Liver (tissue), 9 donors: Measurements from ENCODE around the gene C1orf21. TPM values are rescaled to one million over a fixed set of nuclear protein-coding genes. Genes with fewer than 3 reads are reported as not detected.

ENCODE experiments used
- DNase-seq: peaks from one replicate; pipeline ENCODE4 v3.0.0-alpha.2; 2017; ENCODE audit warnings: low spot score
- H3K27ac ChIP-seq, 2 donors: one replicate each; pipeline ENCODE4 v1.7.0; 2013; ENCODE audit warnings: inconsistent platforms in 2 of 2, low read length in 2 of 2, control low read depth in 1 of 2, low read depth in 1 of 2, mild to moderate bottlenecking in 1 of 2
- H3K27me3 ChIP-seq, 4 donors: one replicate each; pipeline versions ENCODE4 v1.6.1 to v1.7.0; 2013; ENCODE audit warnings: low read length in 3 of 4, inconsistent platforms in 1 of 4, mild to moderate bottlenecking in 1 of 4, moderate library complexity in 1 of 4; ENCODE audit not compliant: control insufficient read depth in 4 of 4, insufficient read depth in 4 of 4
- H3K36me3 ChIP-seq, 4 donors: one replicate each; pipeline versions ENCODE4 v1.6.1 to v1.7.0; 2013; ENCODE audit warnings: low read length in 3 of 4, mild to moderate bottlenecking in 3 of 4, low read depth in 1 of 4, moderate library complexity in 1 of 4; ENCODE audit not compliant: control insufficient read depth in 4 of 4, insufficient read depth in 3 of 4
- H3K4me1 ChIP-seq, 4 donors: one replicate each; pipeline versions ENCODE4 v1.6.1 to v1.7.0; 2013; ENCODE audit warnings: low read length in 3 of 4, mild to moderate bottlenecking in 3 of 4, moderate library complexity in 1 of 4; ENCODE audit not compliant: control insufficient read depth in 4 of 4, insufficient read depth in 4 of 4
- H3K4me3 ChIP-seq, 3 donors: one replicate each; pipeline versions ENCODE4 v1.6.1 to v1.7.0; 2013; ENCODE audit warnings: low read length in 3 of 3, control low read depth in 1 of 3, low read depth in 1 of 3, mild to moderate bottlenecking in 1 of 3
- H3K9ac ChIP-seq, 2 donors: one replicate each; pipeline ENCODE4 v1.7.0; 2013; ENCODE audit warnings: low read length in 2 of 2, mild to moderate bottlenecking in 2 of 2, moderate library complexity in 2 of 2, control low read depth in 1 of 2, low read depth in 1 of 2
- H3K9me3 ChIP-seq, 4 donors: one replicate each; pipeline versions ENCODE4 v1.6.1 to v1.7.0; 2013; ENCODE audit warnings: low read length in 3 of 4; ENCODE audit not compliant: control insufficient read depth in 4 of 4
- EGR1 ChIP-seq, 2 donors: IDR thresholded peaks; 2 replicates each; pipeline ENCODE4 v1.6.1; 2016 to 2018; ENCODE audit warnings: antibody characterized with exemption in 2 of 2, low read depth in 2 of 2
- FOXA1 ChIP-seq: IDR thresholded peaks from 2 replicates; pipeline ENCODE4 v1.6.1; 2016; ENCODE audit warnings: antibody characterized with exemption
- FOXA2 ChIP-seq: IDR thresholded peaks from 2 replicates; pipeline ENCODE4 v1.6.1; 2016; ENCODE audit warnings: antibody characterized with exemption
- HNF4A ChIP-seq, 2 donors: conservative IDR thresholded peaks; 2 replicates each; pipeline ENCODE4 v1.6.1; 2016; ENCODE audit warnings: antibody characterized with exemption in 2 of 2, mild to moderate bottlenecking in 2 of 2
- HNF4G ChIP-seq: IDR thresholded peaks from 2 replicates; pipeline ENCODE4 v1.6.1; 2016; ENCODE audit warnings: antibody characterized with exemption
- JUND ChIP-seq, 2 donors: IDR thresholded peaks; 2 replicates each; pipeline ENCODE4 v1.6.1; 2016; ENCODE audit warnings: antibody characterized with exemption in 2 of 2
- NR2F2 ChIP-seq: IDR thresholded peaks from 2 replicates; pipeline ENCODE4 v1.6.1; 2016; ENCODE audit warnings: antibody characterized with exemption
- RAD21 ChIP-seq, 2 donors: IDR thresholded peaks; 2 replicates each; pipeline ENCODE4 v1.6.1; 2016; ENCODE audit warnings: antibody characterized with exemption in 2 of 2, mild to moderate bottlenecking in 2 of 2
- RXRA ChIP-seq, 2 donors: IDR thresholded peaks; 2 replicates each; pipeline ENCODE4 v1.6.1; 2017 to 2018; ENCODE audit warnings: antibody characterized with exemption in 2 of 2, mild to moderate bottlenecking in 1 of 2
- SP1 ChIP-seq: IDR thresholded peaks from 2 replicates; pipeline ENCODE4 v1.6.1; 2018; ENCODE audit warnings: antibody characterized with exemption, mild to moderate bottlenecking
- TAF1 ChIP-seq: conservative IDR thresholded peaks from 2 replicates; pipeline ENCODE4 v1.6.1; 2016; ENCODE audit warnings: antibody characterized with exemption, mild to moderate bottlenecking
- YY1 ChIP-seq: IDR thresholded peaks from 2 replicates; pipeline ENCODE4 v1.6.1; 2016; ENCODE audit warnings: antibody characterized with exemption, mild to moderate bottlenecking
- WGBS: extraction: QIAGEN DNeasy Blood & Tissue Kit; methylation state at CpG from one replicate; pipeline ENCODE4 v1.1.7; 2013; 5-methylcytosine and 5-hydroxymethylcytosine counted together
- polyA plus RNA-seq, 2 donors: library from polyadenylated mRNA; stranded (reverse) in 1 of 2; unstranded in 1 of 2; fragments of 200-250 nt in 1 of 2; fragments of >200 nt in 1 of 2; fragmentation: Nextera tagmentation in 1 of 2; extraction: Ambion mirVana in 1 of 2; gene quantifications; one replicate each; pipeline versions ENCODE4 v1.2.1 to v1.2.3, GENCODE V29; 2013 to 2015
- total RNA-seq, 2 donors: library from RNA; depleted of rRNA; stranded (reverse); fragments of >200 nt; gene quantifications; one replicate each; pipeline ENCODE4 v1.2.3, GENCODE V29; 2014
- TF ChIP-seq, protein P1 (sequence below): IDR thresholded peaks from 2 replicates; pipeline ENCODE4 v1.6.1; 2016; ENCODE audit warnings: antibody characterized with exemption
- TF ChIP-seq, protein P2 (sequence below): fragments of 150-350 bp; IDR thresholded peaks from 2 replicates; pipeline ENCODE4 v1.5.1; 2017; ENCODE audit warnings: improper control_type of control experiment, low read depth, low read length; ENCODE audit not compliant: missing input control
- TF ChIP-seq, protein P3 (sequence below): IDR thresholded peaks from 2 replicates; pipeline ENCODE4 v1.6.1; 2016; ENCODE audit warnings: antibody characterized with exemption
- TF ChIP-seq, protein P4 (sequence below): IDR thresholded peaks from 2 replicates; pipeline ENCODE4 v1.6.1; 2016; ENCODE audit warnings: antibody characterized with exemption, mild to moderate bottlenecking
- donor health status: healthy.
- donor health status: healthy.
- donor health status: healthy.
- donor health status: healthy.
- donor health status: healthy.

Gene C1orf21
- total and polyA plus RNA-seq, 4 donors = 2.3 to 21.3 (median 13.4) TPM

DNA sequence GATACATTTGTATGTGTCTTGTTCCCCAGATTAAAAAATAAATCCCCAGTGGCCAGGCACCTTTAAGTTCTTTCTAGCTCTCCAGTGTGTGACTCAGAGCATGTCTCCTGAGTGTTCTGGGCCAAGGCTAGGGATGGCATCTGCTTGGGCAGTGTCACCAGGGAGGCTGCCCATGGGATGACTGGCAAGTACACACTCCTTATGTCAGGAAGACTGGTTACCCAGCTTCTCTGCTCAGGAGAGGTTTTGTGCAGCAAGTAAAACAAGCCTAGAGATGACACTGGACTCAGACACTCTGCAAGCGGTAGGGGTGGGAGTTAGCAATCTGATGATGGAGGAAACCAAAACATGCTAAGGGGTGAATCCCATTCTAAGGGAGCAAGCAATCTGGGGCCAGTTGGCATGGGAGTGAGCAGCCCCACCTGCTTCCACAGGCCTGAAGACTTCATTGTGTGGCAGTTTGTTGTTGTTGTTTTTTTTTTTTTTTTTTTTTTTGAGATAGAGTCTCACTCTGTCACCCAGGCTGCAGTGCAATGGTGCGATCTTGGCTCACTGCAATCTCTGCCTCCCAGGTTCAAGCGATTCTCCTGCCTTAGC, 230.7 kb downstream of the C1orf21 start:
- Histone ChIP-seq H3K4me1 (peaks cover 0 to 10% (median 7%) of the 10 kb centered on the region in 4 donors), H3K9ac (no peak overlapping the region), H3K9me3 (no peaks in the 10 kb centered on the region), H3K4me3 (no peak overlapping the region), H3K36me3 (peaks cover 0 to 3% (median 0%) of the 10 kb centered on the region in 4 donors), H3K27me3 (no peaks in the 10 kb centered on the region), H3K27ac (no peak overlapping the region)
- no peak for DNase-seq
- TF ChIP-seq RXRA (IDR thresholded peaks at IDR 0.05) (no peak), YY1 (no peak), HNF4G (no peak), SP1 (no peak), FOXA1 (no peak), FOXA2 (no peak), EGR1 (IDR thresholded peaks at IDR 0.05; ENCODE audit: low read depth in 2 of 2) (no peak), RAD21 (IDR thresholded peaks at IDR 0.05) (no peak), HNF4A (conservative IDR thresholded peaks at IDR 0.05) (no peak), NR2F2 (no peak), JUND (IDR thresholded peaks at IDR 0.05) (no peak)
- TF ChIP-seq, protein P1, sequence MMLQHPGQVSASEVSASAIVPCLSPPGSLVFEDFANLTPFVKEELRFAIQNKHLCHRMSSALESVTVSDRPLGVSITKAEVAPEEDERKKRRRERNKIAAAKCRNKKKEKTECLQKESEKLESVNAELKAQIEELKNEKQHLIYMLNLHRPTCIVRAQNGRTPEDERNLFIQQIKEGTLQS = no peak
- TF ChIP-seq, protein P2, sequence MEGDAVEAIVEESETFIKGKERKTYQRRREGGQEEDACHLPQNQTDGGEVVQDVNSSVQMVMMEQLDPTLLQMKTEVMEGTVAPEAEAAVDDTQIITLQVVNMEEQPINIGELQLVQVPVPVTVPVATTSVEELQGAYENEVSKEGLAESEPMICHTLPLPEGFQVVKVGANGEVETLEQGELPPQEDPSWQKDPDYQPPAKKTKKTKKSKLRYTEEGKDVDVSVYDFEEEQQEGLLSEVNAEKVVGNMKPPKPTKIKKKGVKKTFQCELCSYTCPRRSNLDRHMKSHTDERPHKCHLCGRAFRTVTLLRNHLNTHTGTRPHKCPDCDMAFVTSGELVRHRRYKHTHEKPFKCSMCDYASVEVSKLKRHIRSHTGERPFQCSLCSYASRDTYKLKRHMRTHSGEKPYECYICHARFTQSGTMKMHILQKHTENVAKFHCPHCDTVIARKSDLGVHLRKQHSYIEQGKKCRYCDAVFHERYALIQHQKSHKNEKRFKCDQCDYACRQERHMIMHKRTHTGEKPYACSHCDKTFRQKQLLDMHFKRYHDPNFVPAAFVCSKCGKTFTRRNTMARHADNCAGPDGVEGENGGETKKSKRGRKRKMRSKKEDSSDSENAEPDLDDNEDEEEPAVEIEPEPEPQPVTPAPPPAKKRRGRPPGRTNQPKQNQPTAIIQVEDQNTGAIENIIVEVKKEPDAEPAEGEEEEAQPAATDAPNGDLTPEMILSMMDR = no peak
- TF ChIP-seq, protein P3, sequence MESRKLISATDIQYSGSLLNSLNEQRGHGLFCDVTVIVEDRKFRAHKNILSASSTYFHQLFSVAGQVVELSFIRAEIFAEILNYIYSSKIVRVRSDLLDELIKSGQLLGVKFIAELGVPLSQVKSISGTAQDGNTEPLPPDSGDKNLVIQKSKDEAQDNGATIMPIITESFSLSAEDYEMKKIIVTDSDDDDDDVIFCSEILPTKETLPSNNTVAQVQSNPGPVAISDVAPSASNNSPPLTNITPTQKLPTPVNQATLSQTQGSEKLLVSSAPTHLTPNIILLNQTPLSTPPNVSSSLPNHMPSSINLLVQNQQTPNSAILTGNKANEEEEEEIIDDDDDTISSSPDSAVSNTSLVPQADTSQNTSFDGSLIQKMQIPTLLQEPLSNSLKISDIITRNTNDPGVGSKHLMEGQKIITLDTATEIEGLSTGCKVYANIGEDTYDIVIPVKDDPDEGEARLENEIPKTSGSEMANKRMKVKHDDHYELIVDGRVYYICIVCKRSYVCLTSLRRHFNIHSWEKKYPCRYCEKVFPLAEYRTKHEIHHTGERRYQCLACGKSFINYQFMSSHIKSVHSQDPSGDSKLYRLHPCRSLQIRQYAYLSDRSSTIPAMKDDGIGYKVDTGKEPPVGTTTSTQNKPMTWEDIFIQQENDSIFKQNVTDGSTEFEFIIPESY = no peak
- WGBS = 97% methylated on average over 3 of the region's 3 CpGs

DNA sequence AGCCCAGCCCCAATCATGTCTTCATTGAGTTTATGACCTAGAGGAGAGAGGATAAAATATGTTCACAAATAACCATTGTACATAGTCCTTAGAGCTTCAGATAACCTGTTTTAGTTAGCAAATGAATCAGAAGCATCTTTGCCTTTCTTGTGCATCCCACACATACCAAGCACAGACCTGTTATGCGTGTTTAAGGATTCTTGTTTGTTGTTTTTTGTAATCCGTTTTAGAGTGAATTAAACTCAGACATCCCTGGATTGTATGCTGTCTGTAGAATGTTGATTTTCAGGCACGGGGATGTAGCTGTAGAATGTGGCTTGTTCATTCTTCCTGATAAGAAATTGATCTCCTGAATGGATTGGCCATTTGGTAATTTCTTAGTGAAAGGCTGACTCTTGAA, 232.0 kb downstream of the C1orf21 start:
- no peaks in the 10 kb centered on the region for H3K27me3 ChIP-seq
- H3K4me3 ChIP-seq = no peak overlapping the region
- H3K9ac ChIP-seq = no peak overlapping the region
- WGBS = 98% methylated on average over 3 of the region's 3 CpGs
- H3K36me3 ChIP-seq = peaks cover 0 to 3% (median 0%) of the 10 kb centered on the region in 4 donors
- no peak for DNase-seq
- TF ChIP-seq YY1 = no peak
- TF ChIP-seq, protein P3 = no peak
- TF ChIP-seq, protein P4, sequence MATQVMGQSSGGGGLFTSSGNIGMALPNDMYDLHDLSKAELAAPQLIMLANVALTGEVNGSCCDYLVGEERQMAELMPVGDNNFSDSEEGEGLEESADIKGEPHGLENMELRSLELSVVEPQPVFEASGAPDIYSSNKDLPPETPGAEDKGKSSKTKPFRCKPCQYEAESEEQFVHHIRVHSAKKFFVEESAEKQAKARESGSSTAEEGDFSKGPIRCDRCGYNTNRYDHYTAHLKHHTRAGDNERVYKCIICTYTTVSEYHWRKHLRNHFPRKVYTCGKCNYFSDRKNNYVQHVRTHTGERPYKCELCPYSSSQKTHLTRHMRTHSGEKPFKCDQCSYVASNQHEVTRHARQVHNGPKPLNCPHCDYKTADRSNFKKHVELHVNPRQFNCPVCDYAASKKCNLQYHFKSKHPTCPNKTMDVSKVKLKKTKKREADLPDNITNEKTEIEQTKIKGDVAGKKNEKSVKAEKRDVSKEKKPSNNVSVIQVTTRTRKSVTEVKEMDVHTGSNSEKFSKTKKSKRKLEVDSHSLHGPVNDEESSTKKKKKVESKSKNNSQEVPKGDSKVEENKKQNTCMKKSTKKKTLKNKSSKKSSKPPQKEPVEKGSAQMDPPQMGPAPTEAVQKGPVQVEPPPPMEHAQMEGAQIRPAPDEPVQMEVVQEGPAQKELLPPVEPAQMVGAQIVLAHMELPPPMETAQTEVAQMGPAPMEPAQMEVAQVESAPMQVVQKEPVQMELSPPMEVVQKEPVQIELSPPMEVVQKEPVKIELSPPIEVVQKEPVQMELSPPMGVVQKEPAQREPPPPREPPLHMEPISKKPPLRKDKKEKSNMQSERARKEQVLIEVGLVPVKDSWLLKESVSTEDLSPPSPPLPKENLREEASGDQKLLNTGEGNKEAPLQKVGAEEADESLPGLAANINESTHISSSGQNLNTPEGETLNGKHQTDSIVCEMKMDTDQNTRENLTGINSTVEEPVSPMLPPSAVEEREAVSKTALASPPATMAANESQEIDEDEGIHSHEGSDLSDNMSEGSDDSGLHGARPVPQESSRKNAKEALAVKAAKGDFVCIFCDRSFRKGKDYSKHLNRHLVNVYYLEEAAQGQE = no peak
- TF ChIP-seq, protein P2 = no peak
- TF ChIP-seq EGR1 (IDR thresholded peaks at IDR 0.05; ENCODE audit: low read depth in 2 of 2) = no peak
- no peak for TF ChIP-seq HNF4A (conservative IDR thresholded peaks at IDR 0.05)
- TF ChIP-seq, protein P1 = no peak
- no peak for TF ChIP-seq SP1
- no peak for TF ChIP-seq HNF4G
- no peak for TF ChIP-seq TAF1
- no peak for TF ChIP-seq RXRA (IDR thresholded peaks at IDR 0.05)
- no peaks in the 10 kb centered on the region for H3K9me3 ChIP-seq
- H3K27ac ChIP-seq = no peak overlapping the region
- H3K4me1 ChIP-seq = peaks cover 0 to 14% (median 12%) of the 10 kb centered on the region in 4 donors
